Pons (tissue), 1 donor: ENCODE data around the gene CACNB4.
A peak's percentile ranks its signal among the peaks of the same experiment; 100 is the strongest.
"Not testable (repeated sequence)": the region's sequence is repeated elsewhere in the genome, so short reads cannot be mapped to it uniquely, and the experiment has no call there.

Experiments used
- DNase-seq: peaks from one replicate; pipeline ENCODE4 v3.0.0-alpha.2; 2016; ENCODE audit warnings: low spot score

CACNB4 gene

GRCh38 chr2:151905963-151906632 is 192.7 kb downstream of the CACNB4 start:
- peak; percentile 34 for DNase-seq

GRCh38 chr2:151904807-151905206 is 194.0 kb downstream of the CACNB4 start:
- peak; percentile 68 for DNase-seq

- no peak for DNase-seq
Measured at GRCh38 chr2:151904021-151904420, 194.8 kb downstream of the CACNB4 start.

GRCh38 chr2:151902829-151903228 is 196.0 kb downstream of the CACNB4 start:
- no peak for DNase-seq

GRCh38 chr2:151900331-151900730 is 198.5 kb downstream of the CACNB4 start:
- peak; percentile 41 for DNase-seq

GRCh38 chr2:151899156-151899555 is 199.7 kb downstream of the CACNB4 start:
- no peak for DNase-seq

- no peak for DNase-seq
Measured at GRCh38 chr2:151891566-151892194, 207.2 kb downstream of the CACNB4 start.

GRCh38 chr2:151887164-151887563 is 211.7 kb downstream of the CACNB4 start:
- no peak for DNase-seq

- DNase-seq, result no peak
Measured at GRCh38 chr2:151886241-151886640, 212.6 kb downstream of the CACNB4 start.

- no peak for DNase-seq
Measured at GRCh38 chr2:151882786-151883445, 215.9 kb downstream of the CACNB4 start.

- no peak for DNase-seq
Measured at GRCh38 chr2:151881342-151881741, 217.5 kb downstream of the CACNB4 start.

GRCh38 chr2:151880586-151880985 is 218.3 kb downstream of the CACNB4 start:
- DNase-seq, result no peak

- peak; percentile 44 for DNase-seq
Measured at GRCh38 chr2:151878655-151879563, 219.9 kb downstream of the CACNB4 start.

GRCh38 chr2:151878204-151878603 is 220.6 kb downstream of the CACNB4 start:
- DNase-seq, result no peak

- DNase-seq, result not testable (repeated sequence)
Measured at GRCh38 chr2:151875631-151876030, 223.2 kb downstream of the CACNB4 start.

- DNase-seq, result no peak
Measured at GRCh38 chr2:151872463-151872862, 226.4 kb downstream of the CACNB4 start.

GRCh38 chr2:151869291-151869690 is 229.6 kb downstream of the CACNB4 start:
- DNase-seq, result peak; percentile 40

- no peak for DNase-seq
Measured at GRCh38 chr2:151862700-151863099, 236.1 kb downstream of the CACNB4 start.

- no peak for DNase-seq
Measured at GRCh38 chr2:151861174-151861573, 237.7 kb downstream of the CACNB4 start.

GRCh38 chr2:151860613-151861146 is 238.2 kb downstream of the CACNB4 start:
- DNase-seq, result no peak

- DNase-seq, result no peak
Measured at GRCh38 chr2:151860210-151860609, 238.6 kb downstream of the CACNB4 start.

- DNase-seq, result no peak
Measured at GRCh38 chr2:151857650-151858049, 241.2 kb downstream of the CACNB4 start.
